Measurements from ENCODE around the gene PSPN.

- TF ChIP-seq CTCF (optimal IDR thresholded peaks at IDR 0.05 in 1 of 3, IDR thresholded peaks at IDR 0.05 in 1 of 3, conservative IDR thresholded peaks at IDR 0.05 in 1 of 3; ENCODE audit: extremely low read depth in 1 of 3, insufficient read depth in 2 of 3, low read length in 3 of 3) (no peak), EZH2 (IDR thresholded peaks at IDR 0.05; ENCODE audit: low read length) (no peak)
These were observed 35.1 kb downstream of the PSPN start for GRCh38 chr19:6340493-6341201.

Measured in keratinocyte (primary cell).